OCI-M2 (cell line): ENCODE results near the gene ANGPT4.

Experiments used
- DNase-seq: peaks from one replicate; lab custom pipeline; 2025; ENCODE audit not compliant: unreplicated experiment; lab: John Stamatoyannopoulos, UW

Gene ANGPT4

GRCh38 chr20:940926-941325 lies 24.8 kb upstream of the ANGPT4 start:
- DNase-seq, result no peak

- no peak for DNase-seq
These were observed 23.5 kb upstream of the ANGPT4 start for GRCh38 chr20:939606-940005.

- no peak for DNase-seq
These were observed 18.2 kb upstream of the ANGPT4 start for GRCh38 chr20:934186-934840.

- no peak for DNase-seq
These were observed 16.9 kb upstream of the ANGPT4 start for GRCh38 chr20:933029-933428.

- DNase-seq, result no peak
These were observed 15.3 kb upstream of the ANGPT4 start for GRCh38 chr20:931401-931800.

- DNase-seq, result no peak
These were observed 10.5 kb upstream of the ANGPT4 start for GRCh38 chr20:926670-927069.

- DNase-seq, result no peak
These were observed 9.4 kb upstream of the ANGPT4 start for GRCh38 chr20:925516-925915.

- no peak for DNase-seq
These were observed 8.5 kb upstream of the ANGPT4 start for GRCh38 chr20:924639-925038.

GRCh38 chr20:922781-923180 lies 6.6 kb upstream of the ANGPT4 start:
- DNase-seq, result no peak

- DNase-seq, result no peak
These were observed 4.9 kb upstream of the ANGPT4 start for GRCh38 chr20:921068-921467.

GRCh38 chr20:920311-920710 lies 4.2 kb upstream of the ANGPT4 start:
- no peak for DNase-seq

GRCh38 chr20:919491-919916 lies 3.4 kb upstream of the ANGPT4 start:
- DNase-seq, result no peak

- no peak for DNase-seq
These were observed 1.3 kb upstream of the ANGPT4 start for GRCh38 chr20:917416-917815.

GRCh38 chr20:916825-917224 lies 691 bp upstream of the ANGPT4 start:
- DNase-seq, result no peak

GRCh38 chr20:914727-915498 lies 1.2 kb downstream of the ANGPT4 start:
- DNase-seq, result no peak

GRCh38 chr20:913306-913849 lies 2.8 kb downstream of the ANGPT4 start:
- DNase-seq, result no peak

GRCh38 chr20:911882-912600 lies 4.1 kb downstream of the ANGPT4 start:
- DNase-seq, result no peak

- no peak for DNase-seq
These were observed 5.0 kb downstream of the ANGPT4 start for GRCh38 chr20:910870-911770.

- DNase-seq, result no peak
These were observed 5.8 kb downstream of the ANGPT4 start for GRCh38 chr20:910132-910869.

- DNase-seq, result no peak
These were observed 6.5 kb downstream of the ANGPT4 start for GRCh38 chr20:909641-910040.
